ENCODE measurements around the gene PRR36.

PRR36 gene

DNA sequence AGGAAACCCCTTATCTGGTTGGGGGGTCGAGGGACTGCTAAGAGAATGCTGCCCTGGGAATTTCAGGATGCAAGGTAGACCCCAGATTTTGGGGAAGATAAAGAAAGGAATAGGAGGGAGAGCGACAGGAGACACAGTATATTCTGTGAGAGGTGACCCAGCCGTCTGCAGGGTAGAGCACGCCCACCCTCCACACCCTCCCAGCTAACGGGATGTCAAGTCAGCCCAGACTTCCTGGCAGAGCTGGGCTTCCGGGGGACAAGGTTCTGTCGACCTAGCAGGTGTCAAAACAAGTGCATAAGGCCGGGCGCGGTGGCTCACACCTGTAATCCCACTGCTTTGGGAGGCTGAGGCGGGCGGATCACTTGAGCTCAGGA is 695 bp upstream of the PRR36 start:
- no peak overlapping the region for H3K4me3 ChIP-seq (ENCODE audit: low read depth, low read length)
- TF ChIP-seq CTCF (IDR thresholded peaks at IDR 0.05; ENCODE audit: insufficient read depth, low read depth, low read length, missing control alignments) = no peak
- no peak for DNase-seq (ENCODE audit: low read depth)

- no peak for TF ChIP-seq CTCF (IDR thresholded peaks at IDR 0.05; ENCODE audit: insufficient read depth, low read depth, low read length, missing control alignments)
- H3K4me3 ChIP-seq (ENCODE audit: low read depth, low read length) = no peak overlapping the region
- DNase-seq (ENCODE audit: low read depth) = no peak
These were observed 700 bp downstream of the PRR36 start for GRCh38 chr19:7873304-7874075.

GRCh38 chr19:7872306-7873204 is 1.6 kb downstream of the PRR36 start:
- no peak for TF ChIP-seq CTCF (IDR thresholded peaks at IDR 0.05; ENCODE audit: insufficient read depth, low read depth, low read length, missing control alignments)
- DNase-seq (ENCODE audit: low read depth) = no peak
- H3K4me3 ChIP-seq (ENCODE audit: low read depth, low read length) = no peak overlapping the region

DNA sequence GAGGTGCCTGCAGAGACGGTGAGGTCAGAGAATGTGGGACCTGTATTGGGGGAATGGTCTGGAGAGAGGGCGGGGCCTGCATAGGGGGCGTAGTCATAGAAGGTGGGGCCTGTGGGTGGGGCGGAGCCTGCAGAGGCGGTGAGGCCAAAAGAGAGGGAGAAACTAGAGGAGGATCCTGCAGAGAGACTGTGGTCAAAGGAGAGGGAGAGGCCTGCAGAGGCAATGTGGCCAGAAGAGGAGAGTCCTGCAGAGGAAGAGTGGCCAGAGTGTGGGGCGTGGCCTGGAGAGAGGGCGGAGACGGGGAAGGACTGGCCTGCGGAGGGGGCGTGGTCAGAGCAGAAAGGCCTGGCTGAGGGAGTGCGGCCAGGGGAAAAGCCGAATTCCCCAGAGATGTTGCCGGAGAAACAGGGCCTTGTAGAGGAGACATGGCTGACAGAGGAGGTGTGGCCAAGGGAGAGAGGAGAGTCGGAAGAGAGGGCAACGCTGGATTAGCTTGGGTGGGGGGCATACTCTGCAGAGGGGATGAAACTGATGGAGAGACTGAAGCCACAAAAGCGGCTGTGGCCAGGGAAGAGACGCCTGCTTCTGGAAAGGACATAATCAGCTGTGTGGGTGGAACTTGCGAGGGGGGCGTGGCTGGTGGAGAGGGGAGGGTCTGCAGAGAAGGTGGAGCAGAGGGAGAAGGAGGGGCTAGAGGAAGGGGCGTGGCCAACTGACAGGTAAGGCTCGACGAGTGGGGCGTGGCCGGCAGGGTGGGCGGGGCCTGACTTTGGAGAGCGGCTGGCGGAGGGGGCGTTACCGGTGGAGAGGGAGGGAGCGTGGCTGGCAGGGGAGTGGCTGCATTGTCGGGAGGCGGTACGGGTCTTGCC is 2.5 kb downstream of the PRR36 start:
- H3K4me3 ChIP-seq (ENCODE audit: low read depth, low read length) = no peak overlapping the region
- TF ChIP-seq CTCF (IDR thresholded peaks at IDR 0.05; ENCODE audit: insufficient read depth, low read depth, low read length, missing control alignments) = no peak
- peak; percentile 91 for DNase-seq (ENCODE audit: low read depth)

GRCh38 chr19:7870571-7871436 is 3.4 kb downstream of the PRR36 start:
- no peak overlapping the region for H3K4me3 ChIP-seq (ENCODE audit: low read depth, low read length)
- peak; percentile 88 for DNase-seq (ENCODE audit: low read depth)
- no peak for TF ChIP-seq CTCF (IDR thresholded peaks at IDR 0.05; ENCODE audit: insufficient read depth, low read depth, low read length, missing control alignments)

All from GM12865 (cell line).